Endothelial cell of hepatic sinusoid (primary cell): ENCODE results near the gene PSMA7.

ENCODE experiments used
- in situ Hi-C: cut with HindIII; loops from 2 replicates; pipeline ENCODE4 v1.10.0; 2017; ENCODE audit warnings: low sequenced_read_pairs

Gene PSMA7

DNA sequence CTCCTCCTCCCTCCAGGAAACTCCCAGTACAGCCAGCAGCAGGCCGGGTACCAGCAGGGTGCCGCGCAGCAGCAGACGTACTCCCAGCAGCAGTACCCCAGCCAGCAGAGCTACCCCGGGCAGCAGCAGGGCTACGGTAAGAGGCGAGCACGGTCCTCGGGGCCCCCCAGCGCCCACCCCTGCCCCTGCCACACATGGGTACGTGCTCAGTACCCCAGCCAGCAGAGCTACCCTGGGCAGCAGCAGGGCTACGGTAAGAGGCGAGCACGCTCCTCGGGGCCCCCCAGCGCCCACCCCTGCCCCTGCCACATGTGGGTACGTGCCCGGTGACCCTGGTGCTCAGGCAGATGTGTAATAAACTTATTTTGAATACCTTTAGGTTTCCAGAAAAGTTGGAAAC is 29.5 kb upstream of the PSMA7 start:
- in situ Hi-C loops = no loop called here

DNA sequence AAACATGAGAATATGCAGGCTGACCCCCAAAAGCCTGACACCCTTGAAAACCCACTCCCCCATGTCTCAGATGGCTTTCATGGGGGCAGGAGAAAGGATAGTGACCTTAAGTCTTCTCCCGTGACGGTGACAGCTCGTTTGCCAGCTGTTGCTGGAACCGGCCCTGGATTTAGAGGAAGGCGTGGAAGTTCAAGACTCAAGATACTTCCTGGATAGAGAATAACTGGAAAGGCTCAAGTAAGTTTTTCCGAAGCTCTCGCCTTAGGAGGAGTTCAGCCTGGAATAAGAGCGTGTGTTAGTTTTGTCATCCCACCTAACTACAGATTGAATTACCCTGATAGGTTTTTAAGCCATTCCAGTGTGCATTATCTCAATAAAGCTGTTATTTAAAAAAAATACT is 28.1 kb upstream of the PSMA7 start:
- in situ Hi-C loops = no loop called here

DNA sequence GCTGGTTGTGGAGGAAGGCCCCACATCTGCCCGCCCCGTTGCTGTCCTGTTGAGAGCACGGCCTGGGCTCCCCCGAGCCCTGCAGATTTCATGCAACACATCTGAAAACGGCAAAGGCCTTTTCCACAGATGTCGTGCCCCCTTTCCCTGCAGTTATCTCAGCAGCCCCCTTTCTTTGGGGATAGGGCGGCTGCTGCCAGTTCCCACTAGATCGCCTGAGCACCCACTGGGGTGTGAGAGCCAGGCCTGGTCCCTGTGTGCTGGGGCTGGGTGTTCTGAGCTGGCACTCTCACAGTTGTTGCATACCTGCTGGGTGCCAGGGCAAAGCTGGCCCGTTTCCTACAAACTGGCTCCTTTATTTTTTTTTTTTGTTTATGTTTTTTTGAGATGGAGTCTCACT is 27.3 kb upstream of the PSMA7 start:
- in situ Hi-C loops = no loop called here

DNA sequence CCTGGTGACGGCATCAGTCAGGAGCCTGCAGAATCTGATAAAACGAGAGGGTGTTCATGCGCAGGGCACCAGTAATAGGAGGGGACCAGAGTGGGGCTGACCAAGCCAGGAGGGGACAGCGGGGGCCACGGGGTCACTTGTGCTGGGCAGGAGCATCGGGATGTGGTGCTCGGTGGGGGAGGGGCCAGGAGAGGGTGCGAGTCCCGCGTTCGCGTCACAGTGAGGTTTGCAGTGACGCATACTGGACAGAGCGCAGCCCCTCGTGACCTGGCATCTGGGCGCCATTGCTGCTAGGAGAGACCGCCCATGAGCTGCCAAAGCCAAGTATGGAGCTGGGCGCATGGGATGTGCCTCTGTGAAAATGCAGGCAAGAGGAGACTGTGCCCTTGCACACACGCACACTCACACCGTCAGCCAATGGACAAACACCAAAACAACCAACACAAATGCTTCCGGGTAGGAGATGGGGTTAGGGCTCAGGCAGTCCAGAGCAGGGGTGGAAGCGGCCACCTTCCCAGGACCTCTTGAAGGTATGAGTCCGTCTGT is 25.8 kb upstream of the PSMA7 start:
- in situ Hi-C loops = no loop called here

DNA sequence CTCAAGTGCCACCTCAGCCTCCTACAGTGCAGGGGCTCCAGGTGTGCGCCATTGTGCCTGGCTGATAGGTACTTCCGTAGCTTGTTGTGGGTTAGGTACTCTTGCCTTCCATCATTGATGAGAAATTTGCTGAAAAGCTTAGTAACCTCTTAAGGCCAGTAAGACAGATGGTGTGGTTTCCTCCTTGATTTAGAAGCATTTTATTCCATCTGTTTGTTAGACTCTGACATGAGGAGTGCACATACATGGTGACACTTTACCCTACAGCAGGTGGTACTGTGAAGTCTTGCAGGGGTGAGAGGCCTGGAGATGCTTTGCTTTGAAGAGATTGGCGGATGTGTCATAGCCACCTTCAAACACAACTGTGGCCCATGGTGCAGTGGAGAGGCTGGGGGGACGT is 24.9 kb upstream of the PSMA7 start:
- in situ Hi-C loops = no loop called here

DNA sequence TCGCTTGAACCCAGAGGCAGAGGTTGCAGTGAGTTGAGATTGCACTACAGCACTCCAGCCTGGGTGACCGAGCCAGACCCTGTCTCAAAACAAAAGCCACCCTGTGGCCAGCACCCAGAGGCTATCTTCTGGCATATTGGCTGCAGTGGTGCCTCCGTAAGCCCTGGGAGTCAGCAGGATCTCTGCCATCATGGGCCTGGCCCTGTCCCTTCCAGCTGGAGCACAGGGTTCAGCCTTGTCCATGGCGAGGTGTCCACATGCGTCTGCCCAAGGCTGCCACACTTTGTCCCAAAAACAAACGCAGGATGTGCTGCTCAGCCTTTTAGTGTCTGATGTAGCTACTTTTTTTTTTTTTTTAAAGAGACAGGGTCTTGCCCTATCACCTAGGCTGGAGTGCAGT is 24.3 kb upstream of the PSMA7 start:
- in situ Hi-C loops = no loop called here

DNA sequence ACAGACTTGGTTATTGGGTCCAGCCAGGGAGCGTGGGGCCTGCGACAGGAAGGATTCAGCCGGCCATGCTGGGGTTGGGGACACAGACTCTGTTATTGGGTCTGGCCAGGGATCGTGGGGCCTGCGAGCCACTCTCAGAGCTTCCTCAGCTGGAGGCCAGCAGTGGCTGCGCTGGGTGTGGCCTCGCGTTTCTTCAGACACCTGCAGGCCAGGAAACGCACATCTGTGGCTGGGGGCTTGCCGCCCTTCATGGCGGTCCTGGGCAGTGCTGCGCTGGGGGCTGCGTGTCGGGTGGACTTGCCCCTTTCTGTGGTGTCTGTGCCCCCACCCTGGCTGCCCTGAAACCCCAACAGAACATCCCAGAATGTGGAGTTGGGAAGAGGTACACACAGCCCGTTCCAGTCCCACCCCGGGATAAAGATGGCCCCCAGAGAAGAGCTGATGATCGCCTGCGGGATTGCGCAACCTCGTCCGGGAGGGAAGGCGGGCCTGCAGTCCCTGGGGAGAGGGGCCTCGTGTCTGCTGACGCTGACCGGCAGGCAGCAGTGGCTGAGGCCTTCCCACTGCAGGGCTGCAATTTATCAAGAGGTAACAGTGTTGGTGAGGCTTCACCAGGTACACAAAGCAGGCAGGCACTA is 22.7 kb upstream of the PSMA7 start:
- in situ Hi-C loops = no loop called here

DNA sequence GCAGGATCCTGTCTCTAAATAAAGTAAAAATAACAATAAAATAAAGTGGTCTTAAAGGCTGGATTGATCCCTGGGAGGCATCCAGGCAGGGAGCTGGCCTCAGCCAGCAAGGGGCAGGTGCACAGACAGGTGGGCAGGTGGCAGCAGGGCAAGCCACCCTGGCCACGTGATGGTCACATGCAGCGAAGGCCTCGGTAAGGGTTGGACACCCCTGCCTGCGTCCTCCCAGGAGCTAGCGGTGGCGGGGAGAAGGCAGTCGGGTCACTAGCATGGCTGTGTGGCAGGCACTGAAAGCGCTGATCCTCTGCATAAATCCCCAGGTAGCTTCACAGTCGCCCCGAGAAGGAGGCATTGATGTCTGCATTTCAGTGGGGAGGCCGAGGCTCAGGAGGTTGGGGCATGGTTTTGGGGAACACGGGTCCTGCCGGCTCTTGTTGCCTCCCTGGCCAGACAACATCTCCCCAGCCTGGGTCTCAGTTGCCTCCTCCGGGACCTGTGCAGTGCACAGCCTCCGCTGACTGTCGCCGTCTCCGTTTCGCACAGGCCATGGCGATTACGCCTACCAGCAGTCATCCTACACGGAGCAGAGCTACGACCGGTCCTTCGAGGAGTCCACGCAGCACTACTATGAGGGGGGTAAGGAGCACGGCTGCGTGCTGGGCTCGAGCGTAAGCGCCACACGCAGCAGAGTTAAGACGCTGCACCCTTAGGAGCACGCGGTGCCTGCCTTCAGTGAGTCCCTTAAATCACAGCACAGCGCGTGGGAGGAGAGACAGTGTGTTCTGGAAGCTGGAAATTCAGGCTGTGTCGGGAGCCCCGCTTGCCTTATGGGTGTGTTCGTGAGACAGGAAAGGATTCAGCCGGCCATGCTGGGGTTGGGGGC is 21.9 kb upstream of the PSMA7 start:
- in situ Hi-C loops = no loop called here

DNA sequence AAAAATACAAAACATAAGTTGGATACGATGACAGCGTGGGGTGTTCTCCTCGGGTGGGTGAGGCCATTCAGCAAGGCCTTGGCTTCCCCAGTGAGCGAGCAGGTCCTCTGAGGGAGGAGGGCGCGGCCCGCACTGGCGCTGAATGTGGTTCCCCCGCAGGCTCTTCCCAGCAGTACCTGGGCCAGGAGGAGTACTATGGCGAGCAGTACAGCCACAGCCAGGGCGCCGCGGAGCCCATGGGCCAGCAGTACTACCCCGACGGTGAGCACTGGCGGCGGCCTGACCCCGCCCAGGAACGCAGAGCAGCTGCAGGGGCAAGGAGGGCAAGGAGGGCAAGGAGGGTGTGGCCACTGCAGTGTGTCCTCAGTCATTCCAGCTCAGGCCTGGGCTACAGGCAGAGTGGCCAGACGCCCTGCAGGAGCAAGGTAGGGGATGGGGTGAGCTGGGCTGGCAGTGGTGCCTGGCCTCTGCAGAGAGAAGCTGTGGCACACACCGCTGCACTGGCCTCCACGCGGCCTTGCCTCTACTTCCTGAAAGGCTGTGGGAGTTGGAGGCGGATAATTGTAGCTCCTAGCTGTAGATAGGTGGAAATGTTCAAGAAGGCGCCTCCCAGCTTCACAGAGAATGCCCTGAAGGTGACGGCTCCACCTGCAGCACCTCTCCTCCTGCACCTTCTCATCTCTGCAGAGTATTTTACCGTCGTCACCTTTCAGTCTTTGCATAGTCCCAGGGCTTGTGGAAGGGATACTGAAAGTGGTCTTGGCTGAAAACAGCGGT is 21.0 kb upstream of the PSMA7 start:
- in situ Hi-C loops = no loop called here

DNA sequence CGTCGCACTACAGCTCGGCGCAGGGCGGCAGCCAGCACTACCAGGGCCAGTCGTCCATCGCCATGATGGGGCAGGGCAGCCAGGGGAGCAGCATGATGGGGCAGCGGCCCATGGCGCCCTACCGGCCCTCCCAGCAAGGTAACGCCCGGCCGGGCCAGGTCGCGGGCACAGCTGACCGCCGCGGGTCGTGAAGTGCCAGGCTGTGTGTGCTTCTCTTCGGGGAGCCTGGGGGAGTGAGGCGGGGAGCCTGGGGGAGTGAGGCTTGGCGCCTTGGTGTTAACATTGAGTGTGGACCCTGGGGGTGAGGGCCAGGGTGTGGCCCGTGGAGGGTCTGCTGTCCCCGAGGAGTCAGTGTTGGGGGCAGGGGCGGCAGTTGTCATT is 20.3 kb upstream of the PSMA7 start:
- in situ Hi-C loops = no loop called here

DNA sequence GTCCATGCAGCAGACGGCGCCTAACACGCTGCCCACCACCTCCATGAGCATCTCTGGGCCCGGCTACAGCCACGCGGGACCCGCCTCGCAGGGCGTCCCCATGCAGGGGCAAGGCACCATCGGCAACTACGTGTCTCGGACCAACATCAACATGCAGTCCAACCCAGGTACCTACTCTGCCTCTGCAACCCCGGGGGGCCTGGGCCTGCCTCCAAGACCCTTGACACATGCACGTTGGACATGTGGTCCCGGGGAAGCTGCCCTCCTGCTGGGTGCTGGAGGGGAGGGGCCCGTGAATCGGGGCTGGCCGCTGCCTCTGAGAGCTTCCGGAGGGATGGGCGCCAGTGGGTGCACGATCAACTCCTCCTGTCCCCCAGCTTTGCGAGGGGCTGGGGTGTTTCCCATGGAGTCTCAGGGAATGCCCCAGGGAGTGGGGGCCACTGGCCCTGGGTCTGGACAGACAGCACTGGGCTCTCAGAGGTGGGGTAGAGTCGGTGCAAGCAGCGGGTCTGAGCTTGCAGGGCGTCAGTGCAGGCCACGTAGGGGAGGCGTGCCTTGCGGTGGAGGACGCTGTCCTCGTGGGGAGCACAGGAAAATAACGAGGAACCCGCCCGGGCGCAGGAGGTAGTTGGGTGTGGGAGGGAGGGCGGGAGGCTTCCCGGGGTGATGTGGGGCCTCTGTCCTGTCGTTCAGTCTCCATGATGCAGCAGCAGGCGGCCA is 19.7 kb upstream of the PSMA7 start:
- in situ Hi-C loops = no loop called here

DNA sequence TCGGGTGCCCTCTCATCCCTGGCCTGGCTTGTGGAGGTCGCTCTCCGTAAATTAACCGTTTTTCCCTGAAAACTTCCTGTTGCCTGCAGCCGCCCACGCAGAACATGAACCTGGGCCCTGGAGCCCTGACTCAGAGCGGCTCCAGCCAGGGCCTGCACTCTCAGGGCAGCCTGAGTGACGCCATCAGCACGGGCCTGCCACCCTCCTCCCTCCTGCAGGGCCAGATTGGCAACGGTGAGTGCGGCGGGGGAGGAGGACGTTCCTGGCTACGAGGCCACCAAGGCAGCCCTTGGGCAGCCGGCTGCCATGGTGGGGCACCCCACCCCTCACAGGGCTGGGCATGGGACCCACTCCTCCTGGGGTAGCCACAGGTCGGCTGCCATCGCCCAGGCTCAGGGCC is 18.2 kb upstream of the PSMA7 start:
- in situ Hi-C loops = no loop called here

DNA sequence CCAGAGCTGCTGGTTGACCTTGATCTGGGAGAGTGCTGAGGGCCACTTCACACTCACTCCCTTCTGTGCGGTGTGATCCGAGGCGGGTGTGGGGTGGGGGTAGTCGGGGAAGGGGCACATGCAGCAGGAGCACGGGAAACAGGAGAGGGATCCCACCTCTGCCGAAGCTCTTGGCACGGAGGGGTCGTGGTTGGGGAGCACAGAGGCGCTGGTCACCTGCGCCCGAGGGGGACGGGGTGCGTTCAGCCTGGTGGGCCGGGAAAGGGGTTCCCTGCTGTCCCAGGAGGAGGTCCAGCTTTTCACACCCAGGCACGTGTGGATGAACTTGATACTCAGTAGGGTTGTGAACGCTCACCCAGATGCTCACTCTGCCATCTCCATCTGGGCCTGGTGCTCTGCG is 17.7 kb upstream of the PSMA7 start:
- in situ Hi-C loops = no loop called here

DNA sequence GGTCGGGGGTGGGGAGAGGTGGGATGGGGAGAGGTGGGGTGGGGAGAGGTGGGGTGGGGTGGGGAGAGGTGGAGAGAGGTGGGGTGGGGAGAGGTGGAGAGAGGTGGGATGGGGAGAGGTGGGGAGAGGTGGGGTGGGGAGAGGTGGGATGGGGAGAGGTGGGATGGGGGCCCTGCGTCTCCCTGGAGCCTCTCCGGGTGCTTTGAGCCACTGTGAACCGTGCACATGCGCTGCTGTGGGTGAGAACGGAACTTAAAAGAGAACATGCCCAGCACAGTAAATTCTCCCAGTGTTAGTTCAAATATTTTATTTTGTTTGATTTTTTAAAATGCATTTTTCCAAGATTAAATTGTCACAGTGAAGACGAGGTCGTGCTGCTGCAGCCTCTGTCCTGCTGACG is 17.1 kb upstream of the PSMA7 start:
- in situ Hi-C loops = no loop called here

DNA sequence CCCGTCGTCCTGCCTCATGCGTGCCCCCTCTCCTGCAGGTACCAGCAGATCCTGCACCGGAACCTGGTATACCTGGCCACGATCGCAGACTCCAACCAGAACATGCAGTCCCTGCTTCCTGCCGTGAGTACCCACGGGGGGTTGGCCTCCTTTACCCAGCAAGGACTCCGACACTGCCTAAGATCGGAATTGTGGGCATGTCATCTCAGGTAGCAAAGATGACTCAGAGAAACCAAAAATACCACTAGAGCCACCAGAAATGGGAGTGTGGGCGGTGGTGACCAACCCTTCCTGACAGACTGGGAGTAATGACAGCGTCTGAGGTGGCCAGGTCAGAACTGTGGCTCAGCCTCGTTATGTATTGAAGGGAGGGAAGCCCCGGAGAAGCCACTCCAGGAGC is 16.6 kb upstream of the PSMA7 start:
- in situ Hi-C loops = no loop called here

DNA sequence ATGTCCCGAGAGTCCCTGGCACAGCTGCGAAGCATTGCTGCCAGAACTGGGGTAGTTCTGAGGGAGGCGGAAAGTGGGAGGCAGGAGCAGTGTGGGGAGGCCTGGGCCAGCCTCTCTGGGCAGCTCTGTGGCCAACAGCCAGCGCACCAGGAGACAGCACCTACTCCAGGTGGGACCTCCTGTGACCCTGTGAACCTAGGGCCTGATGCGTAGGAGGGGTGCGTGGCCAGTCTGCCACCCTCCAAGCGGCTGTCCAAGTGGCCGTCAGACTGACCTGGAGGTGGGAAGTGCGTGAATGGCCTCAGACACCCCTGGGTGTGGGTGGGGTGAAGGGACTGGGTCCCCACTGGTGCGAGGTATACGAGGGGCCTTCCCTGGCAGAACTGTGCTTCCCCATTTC is 15.9 kb upstream of the PSMA7 start:
- in situ Hi-C loops = no loop called here

DNA sequence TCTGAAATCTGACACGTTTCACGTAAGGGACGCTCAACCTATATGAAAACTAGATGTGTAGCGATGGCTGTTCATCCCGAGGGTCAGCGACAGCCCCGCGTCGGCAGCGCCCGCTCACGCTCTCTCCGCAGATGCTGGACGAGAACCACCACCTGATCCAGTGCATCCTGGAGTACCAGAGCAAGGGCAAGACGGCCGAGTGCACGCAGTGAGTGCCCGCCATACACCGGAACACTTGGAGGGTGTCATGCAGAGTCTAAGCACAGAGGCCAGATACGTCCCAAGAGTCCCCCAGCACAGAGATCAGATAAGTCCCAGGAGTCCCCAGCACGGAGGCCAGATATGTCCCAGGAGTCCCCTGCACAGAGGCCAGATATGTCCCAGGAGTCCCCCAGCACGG is 15.3 kb upstream of the PSMA7 start:
- in situ Hi-C loops = no loop called here

DNA sequence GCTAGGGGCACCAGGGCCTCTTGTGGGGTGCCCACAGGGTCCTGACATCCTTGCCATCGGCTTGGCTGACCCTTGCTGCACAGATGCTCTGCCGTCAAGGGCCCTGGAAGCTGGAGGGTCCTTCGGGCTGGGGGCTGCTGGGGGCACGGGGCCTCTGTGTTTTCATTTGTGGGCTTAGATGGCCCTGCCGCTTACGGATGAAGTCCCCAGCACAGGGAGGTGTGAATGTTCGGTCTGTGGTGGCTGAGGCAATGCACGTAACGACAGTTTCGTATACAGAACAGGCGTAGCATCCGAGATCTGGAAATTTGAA is 14.8 kb upstream of the PSMA7 start:
- in situ Hi-C loops = no loop called here

DNA sequence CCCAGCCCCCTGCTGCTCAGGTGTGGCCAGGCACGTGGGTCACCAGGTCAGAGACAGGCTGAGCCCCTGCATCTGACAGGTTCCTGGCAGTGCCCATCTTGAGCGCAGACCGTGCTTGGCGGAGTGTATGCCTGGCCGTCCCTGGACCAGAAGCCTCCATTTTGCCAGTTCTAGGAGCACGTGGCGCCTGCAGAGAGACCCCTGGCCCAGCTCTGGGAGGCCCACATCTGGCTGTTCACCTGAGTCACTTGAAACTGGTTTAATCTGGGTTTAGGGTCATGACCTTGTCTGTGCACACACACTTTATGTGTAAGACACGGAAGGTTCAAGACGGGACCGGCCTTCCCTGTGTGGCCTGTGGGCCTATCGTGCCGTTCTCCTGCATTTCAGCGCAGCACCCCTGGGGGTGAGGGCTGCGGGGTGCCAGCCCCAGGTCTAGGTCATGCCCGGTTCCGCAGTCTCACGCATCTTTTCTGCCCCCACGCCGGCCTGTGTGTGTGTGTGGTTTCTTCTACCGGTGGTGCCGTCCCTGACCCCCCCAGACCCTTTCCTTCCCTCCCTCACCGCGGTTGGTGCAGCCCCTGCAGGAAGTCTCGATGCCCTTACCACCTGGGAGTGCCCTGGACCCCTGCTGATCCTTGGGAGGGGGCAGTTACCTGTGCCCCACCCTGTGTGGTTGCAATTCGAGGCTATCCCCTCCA is 14.3 kb upstream of the PSMA7 start:
- in situ Hi-C loops = no loop called here

DNA sequence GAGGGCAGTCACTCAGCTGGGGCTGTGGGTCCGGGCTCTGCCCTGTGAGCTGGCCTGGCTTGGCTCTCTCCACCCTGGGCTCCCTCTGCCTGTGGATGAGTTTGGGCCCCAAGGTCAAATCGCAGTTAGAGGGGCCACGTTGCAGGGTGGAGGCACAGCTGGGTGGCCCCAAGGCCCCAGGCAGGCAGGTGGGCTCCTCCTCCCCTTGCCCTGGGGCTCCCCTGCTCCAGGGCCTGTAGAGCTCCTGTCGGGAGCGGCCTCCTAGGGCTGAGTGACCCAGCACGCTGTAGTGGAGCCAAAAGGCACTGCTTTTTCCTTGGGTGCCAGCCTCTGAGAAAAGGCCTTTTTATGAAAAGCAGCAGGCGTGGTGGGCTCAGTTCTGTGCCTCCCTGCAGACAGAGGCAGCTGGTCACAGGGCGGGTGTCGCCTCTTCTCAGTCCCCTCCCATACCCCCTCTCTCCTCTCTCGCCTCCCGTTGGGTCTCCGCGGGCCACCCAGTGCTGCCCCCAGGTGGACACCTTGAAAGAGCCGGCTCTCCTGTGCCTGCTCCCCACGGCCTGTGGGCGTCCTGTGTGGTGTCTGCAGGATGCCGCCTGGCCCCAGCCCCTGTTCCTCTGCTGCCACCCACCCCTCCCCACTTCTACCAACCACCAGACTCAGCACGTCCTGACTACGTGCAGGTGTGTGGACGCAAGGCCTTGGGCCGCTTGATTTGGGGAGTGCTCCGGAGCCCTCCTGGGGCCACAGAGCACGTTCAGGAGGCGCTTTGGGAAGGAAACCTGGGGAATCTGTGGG is 13.6 kb upstream of the PSMA7 start:
- in situ Hi-C loops = no loop called here
